Keratinocyte (primary cell): Measurements from ENCODE around the gene CFAP58. TPM values are rescaled to one million over a fixed set of nuclear protein-coding genes. Genes with fewer than 3 reads are reported as not detected.

ENCODE experiments used
- DNase-seq: peaks from one replicate; pipeline ENCODE4 v3.0.0-alpha.2; 2011; ENCODE audit warnings: low read depth, missing footprints, low spot score
- FAIRE-seq: peaks from 2 replicates; lab custom pipeline; 2011; peaks lifted over from hg19 to GRCh38; lab: Jason Lieb, UNC
- H2AFZ ChIP-seq: 2 replicates; pipeline ENCODE4 v1.6.0; 2012; ENCODE audit warnings: low read length, control low read depth, inconsistent platforms; ENCODE audit not compliant: control insufficient read depth
- H3K27ac ChIP-seq: 2 replicates; pipeline ENCODE4 v1.5.1; 2011; ENCODE audit warnings: low read length; ENCODE audit not compliant: control insufficient read depth, insufficient read depth
- H3K27me3 ChIP-seq: 3 replicates; pipeline ENCODE4 v1.6.0; 2011; ENCODE audit warnings: low read length; ENCODE audit not compliant: control insufficient read depth, insufficient read depth; ENCODE audit errors: extremely low read depth
- H3K36me3 ChIP-seq, 2 experiments: 2 replicates in 1 of 2; 3 replicates in 1 of 2; pipeline ENCODE4 v1.5.1; 2011; ENCODE audit warnings: low read length in 2 of 2, mild to moderate bottlenecking in 1 of 2; ENCODE audit not compliant: control insufficient read depth in 2 of 2, insufficient read depth in 2 of 2; ENCODE audit errors: extremely low read depth in 1 of 2
- H3K4me1 ChIP-seq: 3 replicates; pipeline ENCODE4 v1.5.1; 2011; ENCODE audit warnings: low read length; ENCODE audit not compliant: control insufficient read depth, insufficient read depth; ENCODE audit errors: extremely low read depth
- H3K4me2 ChIP-seq: 3 replicates; pipeline ENCODE4 v1.6.0; 2011; ENCODE audit warnings: low read depth, low read length; ENCODE audit not compliant: control insufficient read depth, insufficient read depth; ENCODE audit errors: extremely low read depth
- H3K4me3 ChIP-seq, 3 experiments: fragments of 200-600 bp in 1 of 3; sonication (generic) in 1 of 3; 2 replicates in 2 of 3; 3 replicates in 1 of 3; pipeline ENCODE4 v1.5.1; 2011 to 2016; ENCODE audit warnings: low read length in 3 of 3, mild to moderate bottlenecking in 3 of 3, control low read depth in 2 of 3, inconsistent platforms in 1 of 3, low read depth in 1 of 3, mixed read lengths in 1 of 3, mixed run types in 1 of 3, moderate library complexity in 1 of 3; ENCODE audit not compliant: control insufficient read depth in 2 of 3, insufficient read depth in 2 of 3; ENCODE audit errors: extremely low read depth in 1 of 3
- H3K79me2 ChIP-seq: 2 replicates; pipeline ENCODE4 v1.6.0; 2012; ENCODE audit warnings: low read length; ENCODE audit not compliant: control insufficient read depth, insufficient read depth
- H3K9ac ChIP-seq: 3 replicates; pipeline ENCODE4 v1.6.0; 2011; ENCODE audit warnings: low read length; ENCODE audit not compliant: control insufficient read depth, insufficient read depth; ENCODE audit errors: extremely low read depth
- H3K9me1 ChIP-seq: 3 replicates; pipeline ENCODE4 v1.6.0; 2011; ENCODE audit warnings: low read length; ENCODE audit not compliant: control insufficient read depth, insufficient read depth; ENCODE audit errors: extremely low read depth
- H3K9me3 ChIP-seq: 2 replicates; pipeline ENCODE4 v1.5.1; 2012; ENCODE audit warnings: low read depth, low read length; ENCODE audit not compliant: control insufficient read depth
- H4K20me1 ChIP-seq: 3 replicates; pipeline ENCODE4 v1.6.0; 2011; ENCODE audit warnings: low read length; ENCODE audit not compliant: control insufficient read depth, insufficient read depth; ENCODE audit errors: extremely low read depth
- EZH2 ChIP-seq: IDR thresholded peaks from one replicate; pipeline ENCODE4 v1.6.1; 2012; ENCODE audit warnings: inconsistent platforms, mild to moderate bottlenecking, low read length, moderate library complexity
- dilution Hi-C: fragments of 300-500 bp; cut with MboI; formaldehyde crosslinking; loops from one replicate; pipeline ENCODE4 v1.7.0; 2020; ENCODE audit warnings: low sequenced_read_pairs; ENCODE audit not compliant: extremely low pct_ligation_motif_present
- polyA plus RNA-seq, 5 experiments: library from polyadenylated mRNA; depleted of rRNA in 3 of 5; stranded (reverse) in 3 of 5; stranded (forward) in 1 of 5; unstranded in 1 of 5; fragments of >200 nt; gene quantifications; 1 replicate in 1 of 5; 2 replicates in 3 of 5; 3 replicates in 1 of 5; pipeline versions ENCODE4 v1.2.1 to v1.2.3, GENCODE V29; 2011 to 2012; ENCODE audit warnings: missing spikeins in 2 of 5, low read depth in 1 of 5, low replicate concordance in 1 of 5
- TF ChIP-seq, protein P1 (sequence below), 3 experiments: IDR thresholded peaks in 1 of 3; conservative IDR thresholded peaks in 1 of 3; optimal IDR thresholded peaks in 1 of 3; 2 replicates in 2 of 3; 3 replicates in 1 of 3; pipeline versions ENCODE3 to v1.5.1; 2011; ENCODE audit warnings: low read length in 3 of 3, mild to moderate bottlenecking in 3 of 3, moderate library complexity in 2 of 3, control low read depth in 1 of 3, inconsistent platforms in 1 of 3; ENCODE audit not compliant: insufficient read depth in 2 of 3; ENCODE audit errors: extremely low read depth in 1 of 3

Gene CFAP58
- polyA plus RNA-seq, 1 donor (not counting 4 experiments of a cell fraction or from before 2014, with no cell fraction given) = 2.3 TPM

- FAIRE-seq (no peak), DNase-seq (no peak)
- peaks cover 23% of the 10 kb centered on the region for H3K27me3 ChIP-seq
- no peak overlapping the region for H3K4me3 ChIP-seq
- TF ChIP-seq, protein P1, sequence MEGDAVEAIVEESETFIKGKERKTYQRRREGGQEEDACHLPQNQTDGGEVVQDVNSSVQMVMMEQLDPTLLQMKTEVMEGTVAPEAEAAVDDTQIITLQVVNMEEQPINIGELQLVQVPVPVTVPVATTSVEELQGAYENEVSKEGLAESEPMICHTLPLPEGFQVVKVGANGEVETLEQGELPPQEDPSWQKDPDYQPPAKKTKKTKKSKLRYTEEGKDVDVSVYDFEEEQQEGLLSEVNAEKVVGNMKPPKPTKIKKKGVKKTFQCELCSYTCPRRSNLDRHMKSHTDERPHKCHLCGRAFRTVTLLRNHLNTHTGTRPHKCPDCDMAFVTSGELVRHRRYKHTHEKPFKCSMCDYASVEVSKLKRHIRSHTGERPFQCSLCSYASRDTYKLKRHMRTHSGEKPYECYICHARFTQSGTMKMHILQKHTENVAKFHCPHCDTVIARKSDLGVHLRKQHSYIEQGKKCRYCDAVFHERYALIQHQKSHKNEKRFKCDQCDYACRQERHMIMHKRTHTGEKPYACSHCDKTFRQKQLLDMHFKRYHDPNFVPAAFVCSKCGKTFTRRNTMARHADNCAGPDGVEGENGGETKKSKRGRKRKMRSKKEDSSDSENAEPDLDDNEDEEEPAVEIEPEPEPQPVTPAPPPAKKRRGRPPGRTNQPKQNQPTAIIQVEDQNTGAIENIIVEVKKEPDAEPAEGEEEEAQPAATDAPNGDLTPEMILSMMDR (optimal IDR thresholded peaks at IDR 0.05 in 1 of 3, IDR thresholded peaks at IDR 0.05 in 1 of 3, conservative IDR thresholded peaks at IDR 0.05 in 1 of 3; ENCODE audit: extremely low read depth in 1 of 3, insufficient read depth in 2 of 3, low read length in 3 of 3) = no peak
- TF ChIP-seq EZH2 = no peak
- H3K79me2 ChIP-seq = no peaks in the 10 kb centered on the region
- peaks cover 4% of the 10 kb centered on the region for H3K9me3 ChIP-seq
- no peak overlapping the region for H3K9ac ChIP-seq
- dilution Hi-C loops = no loop called here
- H3K4me2 ChIP-seq = no peak overlapping the region
- H2AFZ ChIP-seq = no peak overlapping the region
- H3K9me1 ChIP-seq = no peaks in the 10 kb centered on the region
- H4K20me1 ChIP-seq = no peaks in the 10 kb centered on the region
- no peaks in the 10 kb centered on the region for H3K36me3 ChIP-seq
- H3K4me1 ChIP-seq = no peaks in the 10 kb centered on the region
- H3K27ac ChIP-seq = no peak overlapping the region
Observed at GRCh38 chr10:104371753-104372152, 18.1 kb downstream of the CFAP58 start.

DNA sequence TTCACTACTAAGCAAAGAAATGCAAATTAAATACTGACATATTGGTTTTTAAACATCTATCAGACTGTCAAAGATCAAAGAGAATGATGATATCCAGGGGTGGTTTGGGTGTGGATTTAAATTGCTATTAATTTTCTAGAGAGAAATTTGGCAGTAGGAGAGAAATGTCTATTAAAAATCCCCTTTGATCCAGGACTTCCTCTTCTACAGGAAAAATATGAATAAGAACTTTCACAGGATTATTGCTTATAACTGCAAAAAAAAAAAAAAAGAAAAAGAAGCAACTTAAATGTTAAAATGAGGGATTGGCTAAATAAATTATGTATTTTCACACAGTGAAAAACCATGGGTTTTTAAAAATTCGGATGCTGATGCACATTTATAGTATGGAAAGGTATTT, 21.0 kb downstream of the CFAP58 start:
- TF ChIP-seq EZH2 = no peak
- TF ChIP-seq, protein P1 (optimal IDR thresholded peaks at IDR 0.05 in 1 of 3, IDR thresholded peaks at IDR 0.05 in 1 of 3, conservative IDR thresholded peaks at IDR 0.05 in 1 of 3; ENCODE audit: extremely low read depth in 1 of 3, insufficient read depth in 2 of 3, low read length in 3 of 3) = no peak
- dilution Hi-C loops = no loop called here

More for the DNA sequence above, 21.0 kb downstream of the CFAP58 start:
- FAIRE-seq = no peak
- no peak overlapping the region for H2AFZ ChIP-seq
- peaks cover 4% of the 10 kb centered on the region for H3K9me3 ChIP-seq
- no peaks in the 10 kb centered on the region for H3K4me1 ChIP-seq
- H4K20me1 ChIP-seq = no peaks in the 10 kb centered on the region
- H3K4me2 ChIP-seq = no peak overlapping the region
- no peak overlapping the region for H3K4me3 ChIP-seq
- no peak for DNase-seq
- no peak overlapping the region for H3K27ac ChIP-seq
- H3K27me3 ChIP-seq = peaks cover 21% of the 10 kb centered on the region
- no peaks in the 10 kb centered on the region for H3K36me3 ChIP-seq
- no peak overlapping the region for H3K9ac ChIP-seq
- no peaks in the 10 kb centered on the region for H3K9me1 ChIP-seq
- H3K79me2 ChIP-seq = no peaks in the 10 kb centered on the region
